ENCODE results near the gene TTC9B.
A peak's percentile ranks its signal among the peaks of the same experiment; 100 is the strongest.

The TTC9B gene

DNA sequence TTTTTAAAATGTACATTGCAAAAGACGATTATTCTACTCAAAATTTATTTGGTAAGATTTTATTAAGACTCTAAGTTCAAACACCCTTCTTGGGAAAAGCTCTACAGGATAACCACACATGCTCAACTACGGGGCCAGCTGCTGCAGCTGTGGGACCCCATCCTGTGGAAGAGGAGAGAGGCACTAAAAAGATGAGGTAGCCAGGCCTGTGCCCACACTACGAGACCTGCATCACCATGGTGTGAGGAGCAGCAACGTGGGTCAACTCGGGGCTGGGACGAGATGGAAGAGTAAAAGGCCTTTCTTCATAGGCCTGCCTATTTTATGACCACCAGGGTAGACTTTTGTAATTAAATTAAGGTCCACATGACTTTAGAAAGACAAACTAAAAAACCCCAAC lies 12.9 kb upstream of the TTC9B start:
- H3K4me3 ChIP-seq (replicated peaks in 1 of 2; ENCODE audit: low read depth in 2 of 2, low read length in 2 of 2), result no peak overlapping the region
- DNase-seq (ENCODE audit: low read depth in 2 of 2), result no peak
- TF ChIP-seq, protein P1, sequence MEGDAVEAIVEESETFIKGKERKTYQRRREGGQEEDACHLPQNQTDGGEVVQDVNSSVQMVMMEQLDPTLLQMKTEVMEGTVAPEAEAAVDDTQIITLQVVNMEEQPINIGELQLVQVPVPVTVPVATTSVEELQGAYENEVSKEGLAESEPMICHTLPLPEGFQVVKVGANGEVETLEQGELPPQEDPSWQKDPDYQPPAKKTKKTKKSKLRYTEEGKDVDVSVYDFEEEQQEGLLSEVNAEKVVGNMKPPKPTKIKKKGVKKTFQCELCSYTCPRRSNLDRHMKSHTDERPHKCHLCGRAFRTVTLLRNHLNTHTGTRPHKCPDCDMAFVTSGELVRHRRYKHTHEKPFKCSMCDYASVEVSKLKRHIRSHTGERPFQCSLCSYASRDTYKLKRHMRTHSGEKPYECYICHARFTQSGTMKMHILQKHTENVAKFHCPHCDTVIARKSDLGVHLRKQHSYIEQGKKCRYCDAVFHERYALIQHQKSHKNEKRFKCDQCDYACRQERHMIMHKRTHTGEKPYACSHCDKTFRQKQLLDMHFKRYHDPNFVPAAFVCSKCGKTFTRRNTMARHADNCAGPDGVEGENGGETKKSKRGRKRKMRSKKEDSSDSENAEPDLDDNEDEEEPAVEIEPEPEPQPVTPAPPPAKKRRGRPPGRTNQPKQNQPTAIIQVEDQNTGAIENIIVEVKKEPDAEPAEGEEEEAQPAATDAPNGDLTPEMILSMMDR (IDR thresholded peaks at IDR 0.05; ENCODE audit: low read depth, low read length), result no peak

DNA sequence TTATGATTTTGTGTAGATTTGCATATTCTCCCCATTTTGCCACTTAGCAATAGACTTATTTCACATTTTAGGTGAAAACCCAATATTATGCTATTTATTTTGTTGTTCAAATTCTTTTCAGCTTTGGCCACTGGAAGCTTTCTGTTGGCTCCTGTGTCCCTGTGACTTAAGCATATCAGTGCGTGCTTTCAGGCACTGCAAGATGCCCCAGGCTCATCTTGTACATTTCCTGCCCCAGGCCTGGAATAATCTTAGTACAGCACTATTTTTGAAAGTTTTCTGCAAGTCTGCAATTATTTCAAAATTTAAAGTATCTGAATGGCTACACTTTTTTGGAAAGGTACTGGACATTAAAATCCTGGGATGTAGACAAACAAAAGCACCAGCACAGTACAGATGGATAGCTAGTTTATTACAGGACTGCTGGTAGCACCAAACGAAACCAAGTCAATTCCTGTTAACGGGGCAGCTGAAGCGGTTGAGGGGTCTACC lies 11.8 kb upstream of the TTC9B start:
- no peak overlapping the region for H3K4me3 ChIP-seq (replicated peaks in 1 of 2; ENCODE audit: low read depth in 2 of 2, low read length in 2 of 2)
- TF ChIP-seq, protein P1 (IDR thresholded peaks at IDR 0.05; ENCODE audit: low read depth, low read length), result no peak
- no peak for DNase-seq (ENCODE audit: low read depth in 2 of 2)

DNA sequence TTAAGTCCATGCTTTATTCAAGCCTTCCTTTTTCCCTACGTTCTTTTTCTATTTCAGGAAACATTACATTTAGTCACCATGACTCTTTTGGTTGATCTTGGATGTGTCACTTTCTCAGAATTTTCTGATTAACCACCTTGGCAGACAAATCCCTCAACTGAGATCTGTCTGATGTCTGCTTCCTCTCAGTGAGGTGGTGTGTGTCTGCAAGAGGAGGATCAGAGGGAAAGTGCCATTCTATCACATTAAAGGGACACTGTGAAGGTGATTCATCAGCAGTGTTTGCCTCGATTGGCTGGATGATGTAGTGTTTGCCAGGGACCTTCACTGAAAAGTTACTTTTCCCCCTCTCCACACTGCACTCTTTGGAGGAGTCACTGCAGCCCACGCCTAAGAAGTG lies 11.3 kb upstream of the TTC9B start:
- DNase-seq (ENCODE audit: low read depth in 2 of 2), result peak in 1 of 2 donors; percentile 67
- no peak overlapping the region for H3K4me3 ChIP-seq (replicated peaks in 1 of 2; ENCODE audit: low read depth in 2 of 2, low read length in 2 of 2)
- TF ChIP-seq, protein P1 (IDR thresholded peaks at IDR 0.05; ENCODE audit: low read depth, low read length), result no peak

DNA sequence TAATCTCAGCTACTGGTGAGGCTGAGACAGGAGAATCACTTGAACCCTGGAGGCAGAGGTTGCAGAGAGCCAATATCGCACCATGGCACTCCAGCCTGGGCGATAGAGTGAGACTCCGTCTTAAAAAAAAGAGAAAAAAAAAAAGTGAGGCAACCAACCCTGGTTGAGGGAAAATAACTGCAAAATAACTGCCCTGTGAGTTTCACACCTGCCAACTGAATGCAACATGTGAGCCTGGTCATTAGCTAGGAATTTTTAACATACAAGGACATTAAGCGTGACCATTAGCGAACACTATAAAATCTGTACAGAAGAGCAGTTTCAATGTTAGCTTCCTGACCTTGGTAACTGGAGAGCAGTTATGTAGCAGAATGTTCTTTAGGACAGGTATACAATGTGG lies 10.7 kb upstream of the TTC9B start:
- no peak overlapping the region for H3K4me3 ChIP-seq (replicated peaks in 1 of 2; ENCODE audit: low read depth in 2 of 2, low read length in 2 of 2)
- TF ChIP-seq, protein P1 (IDR thresholded peaks at IDR 0.05; ENCODE audit: low read depth, low read length), result no peak
- DNase-seq (ENCODE audit: low read depth in 2 of 2), result no peak

DNA sequence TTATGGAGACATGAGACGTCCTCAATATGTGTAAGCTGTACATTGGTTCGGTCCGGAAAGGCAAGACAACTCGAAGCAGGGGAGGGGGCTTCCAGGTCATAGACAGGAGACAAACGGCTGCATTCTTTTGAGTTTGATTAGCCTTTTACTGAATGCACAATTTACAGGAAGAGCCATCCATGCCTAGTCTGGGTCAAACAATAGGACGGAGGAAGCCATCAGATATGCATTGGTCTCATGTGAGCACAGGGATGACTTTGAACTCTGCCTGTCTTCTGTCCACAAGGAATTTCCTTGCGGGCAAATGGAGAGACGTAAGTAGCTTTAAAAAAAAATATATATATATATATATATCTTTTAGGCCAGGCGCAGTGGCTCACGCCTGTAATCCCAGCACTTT lies 10.2 kb upstream of the TTC9B start:
- H3K4me3 ChIP-seq (replicated peaks in 1 of 2; ENCODE audit: low read depth in 2 of 2, low read length in 2 of 2), result no peak overlapping the region
- no peak for DNase-seq (ENCODE audit: low read depth in 2 of 2)
- TF ChIP-seq, protein P1 (IDR thresholded peaks at IDR 0.05; ENCODE audit: low read depth, low read length), result no peak

DNA sequence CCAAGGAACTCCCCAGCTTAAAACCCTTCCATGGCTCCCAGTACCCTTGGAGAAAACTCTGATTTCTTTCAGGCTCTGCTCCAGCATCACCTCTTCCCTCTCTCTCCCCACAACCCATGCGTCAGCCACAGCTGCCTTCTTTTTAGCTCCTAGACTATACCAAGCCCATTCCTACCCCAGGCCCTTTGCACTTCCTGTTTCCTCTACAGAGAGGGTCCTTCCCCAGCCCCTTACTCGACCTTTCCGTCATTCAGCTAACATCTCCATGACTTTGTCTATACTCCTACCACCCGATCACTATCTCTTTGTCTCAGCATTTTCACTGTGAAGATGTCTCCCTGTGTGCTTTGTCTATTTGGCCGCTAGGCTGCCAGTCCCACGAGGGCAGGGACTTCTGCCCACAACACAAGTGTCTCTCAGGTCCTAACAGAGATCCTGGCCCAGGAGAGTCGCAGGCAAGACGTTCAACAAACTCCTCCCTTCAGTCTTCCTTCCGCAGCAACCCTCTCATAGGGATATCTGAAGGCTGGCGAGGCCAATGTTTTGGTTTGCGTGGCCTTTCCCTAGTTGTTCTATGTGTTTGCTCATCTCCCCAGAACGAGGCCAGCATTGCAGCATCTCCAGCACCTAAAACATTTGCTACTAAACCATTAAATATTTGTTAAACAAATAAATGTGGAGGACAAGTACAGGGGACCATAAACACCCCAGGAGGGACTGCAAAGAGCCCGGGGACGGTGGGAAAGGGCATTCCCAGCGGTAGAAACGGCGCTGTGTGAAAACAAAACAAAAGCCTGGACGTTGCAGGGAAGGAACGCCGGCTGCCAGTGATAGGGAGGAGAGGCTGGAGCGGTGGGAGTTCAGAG lies 7.5 kb upstream of the TTC9B start:
- peak overlapping the region; percentile 5 to 35 for H3K4me3 ChIP-seq (replicated peaks in 1 of 2; ENCODE audit: low read depth in 2 of 2, low read length in 2 of 2)
- TF ChIP-seq, protein P1 (IDR thresholded peaks at IDR 0.05; ENCODE audit: low read depth, low read length), result peak; percentile 21
- peak; percentile 29 to 52 for DNase-seq (ENCODE audit: low read depth in 2 of 2)

All from cardiac fibroblast (primary cell).